Activated T-helper 1 cell treated with anti-CD3 and anti-CD28 coated beads, Interleukin-2, amount 50 U/mL, for 16 hours (primary cell): ENCODE data around the gene DLGAP1.
"Not testable (repeated sequence)": the region's sequence is repeated elsewhere in the genome, so short reads cannot be mapped to it uniquely, and the experiment has no call there.

Experiments
- DNase-seq, 2 donors: peaks; one replicate each; pipeline ENCODE4 v3.0.0-alpha.2; 2020; ENCODE audit warnings: low read depth in 1 of 2, low spot score in 1 of 2

The DLGAP1 gene

GRCh38 chr18:3706279-3707097 lies 748.6 kb downstream of the DLGAP1 start:
- DNase-seq, result no peak

- DNase-seq, result no peak
Measured at GRCh38 chr18:3704556-3705344, 750.4 kb downstream of the DLGAP1 start.

GRCh38 chr18:3703732-3704176 lies 751.4 kb downstream of the DLGAP1 start:
- no peak for DNase-seq

- not testable (repeated sequence) for DNase-seq
Measured at GRCh38 chr18:3699707-3700567, 755.2 kb downstream of the DLGAP1 start.

GRCh38 chr18:3694030-3694778 lies 760.9 kb downstream of the DLGAP1 start:
- not testable (repeated sequence) for DNase-seq

- DNase-seq, result no peak
Measured at GRCh38 chr18:3693410-3693809, 761.7 kb downstream of the DLGAP1 start.

- DNase-seq, result no peak
Measured at GRCh38 chr18:3692691-3693090, 762.4 kb downstream of the DLGAP1 start.

- no peak for DNase-seq
Measured at GRCh38 chr18:3692113-3692621, 762.9 kb downstream of the DLGAP1 start.

GRCh38 chr18:3691705-3692104 lies 763.4 kb downstream of the DLGAP1 start:
- no peak for DNase-seq

- no peak for DNase-seq
Measured at GRCh38 chr18:3690764-3691066, 764.4 kb downstream of the DLGAP1 start.

GRCh38 chr18:3689986-3690763 lies 764.9 kb downstream of the DLGAP1 start:
- no peak for DNase-seq

- DNase-seq, result no peak
Measured at GRCh38 chr18:3689091-3689490, 766.0 kb downstream of the DLGAP1 start.

GRCh38 chr18:3688690-3689089 lies 766.4 kb downstream of the DLGAP1 start:
- DNase-seq, result no peak

GRCh38 chr18:3683483-3683882 lies 771.6 kb downstream of the DLGAP1 start:
- DNase-seq, result no peak

GRCh38 chr18:3682061-3682460 lies 773.0 kb downstream of the DLGAP1 start:
- DNase-seq, result no peak

GRCh38 chr18:3679241-3679640 lies 775.9 kb downstream of the DLGAP1 start:
- no peak for DNase-seq

GRCh38 chr18:3675994-3676393 lies 779.1 kb downstream of the DLGAP1 start:
- DNase-seq, result no peak

GRCh38 chr18:3675446-3675845 lies 779.7 kb downstream of the DLGAP1 start:
- DNase-seq, result no peak

GRCh38 chr18:3671176-3671575 lies 783.9 kb downstream of the DLGAP1 start:
- no peak for DNase-seq

GRCh38 chr18:3669376-3669775 lies 785.7 kb downstream of the DLGAP1 start:
- DNase-seq, result no peak
